ENCODE data around the gene BMP4. TPM values are rescaled to one million over a fixed set of nuclear protein-coding genes. Genes with fewer than 3 reads are reported as not detected.

The BMP4 gene
- total RNA-seq, 1 donor = 7.6 TPM

DNA sequence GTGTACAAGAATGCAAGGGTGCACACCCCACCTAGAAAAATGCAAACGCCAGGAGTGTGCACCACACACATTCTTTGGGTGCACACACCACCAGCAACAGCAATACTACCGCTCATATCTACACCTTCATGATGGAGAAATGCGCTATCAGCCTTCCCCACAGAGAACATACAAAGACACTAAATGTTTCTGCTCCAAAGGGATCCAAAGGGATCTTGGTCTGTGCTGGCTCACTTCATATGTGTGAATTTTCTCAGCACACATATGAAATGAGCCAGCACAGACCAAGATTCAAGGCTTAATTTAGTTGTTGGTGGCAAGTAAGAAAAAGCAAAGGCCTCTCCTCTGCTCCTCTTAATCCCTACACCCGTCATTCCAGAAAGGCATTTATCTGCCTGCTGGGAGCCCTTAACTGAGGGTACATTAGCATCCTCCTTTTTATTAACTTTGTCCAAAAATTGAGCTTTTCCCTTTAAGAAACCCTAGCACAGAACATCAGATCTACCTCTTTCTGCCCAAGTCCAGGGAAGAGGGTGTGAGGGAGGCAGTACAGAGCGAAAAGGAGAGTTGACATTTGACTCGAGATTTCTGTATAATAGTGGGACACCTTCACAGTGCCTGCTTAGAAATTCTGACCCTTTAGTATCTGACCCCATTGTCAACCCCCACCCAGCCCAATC lies 8.3 kb downstream of the BMP4 start:
- Histone ChIP-seq H4K20me1 (ENCODE audit: insufficient read depth, low read length) (peaks cover 2% of the 10 kb centered on the region), H3K4me2 (ENCODE audit: insufficient read depth, low read length) (no peak overlapping the region), H3K36me3 (ENCODE audit: insufficient read depth, low read length) (no peaks in the 10 kb centered on the region), H3K9me3 (ENCODE audit: low read depth, low read length) (no peaks in the 10 kb centered on the region), H3K4me3 (ENCODE audit: insufficient read depth, low read length) (no peak overlapping the region), H3K79me2 (ENCODE audit: insufficient read depth, low read length) (no peaks in the 10 kb centered on the region), H2AFZ (ENCODE audit: low read length) (no peak overlapping the region), H3K4me1 (ENCODE audit: insufficient read depth, low read length) (peaks cover 7% of the 10 kb centered on the region), H3K27ac (ENCODE audit: low read depth, low read length) (no peak overlapping the region), H3K27me3 (ENCODE audit: insufficient read depth, low read length) (peaks cover 79% of the 10 kb centered on the region)
- no peak for DNase-seq (ENCODE audit: insufficient read length, low spot score, missing footprints)
- TF ChIP-seq, protein P1, sequence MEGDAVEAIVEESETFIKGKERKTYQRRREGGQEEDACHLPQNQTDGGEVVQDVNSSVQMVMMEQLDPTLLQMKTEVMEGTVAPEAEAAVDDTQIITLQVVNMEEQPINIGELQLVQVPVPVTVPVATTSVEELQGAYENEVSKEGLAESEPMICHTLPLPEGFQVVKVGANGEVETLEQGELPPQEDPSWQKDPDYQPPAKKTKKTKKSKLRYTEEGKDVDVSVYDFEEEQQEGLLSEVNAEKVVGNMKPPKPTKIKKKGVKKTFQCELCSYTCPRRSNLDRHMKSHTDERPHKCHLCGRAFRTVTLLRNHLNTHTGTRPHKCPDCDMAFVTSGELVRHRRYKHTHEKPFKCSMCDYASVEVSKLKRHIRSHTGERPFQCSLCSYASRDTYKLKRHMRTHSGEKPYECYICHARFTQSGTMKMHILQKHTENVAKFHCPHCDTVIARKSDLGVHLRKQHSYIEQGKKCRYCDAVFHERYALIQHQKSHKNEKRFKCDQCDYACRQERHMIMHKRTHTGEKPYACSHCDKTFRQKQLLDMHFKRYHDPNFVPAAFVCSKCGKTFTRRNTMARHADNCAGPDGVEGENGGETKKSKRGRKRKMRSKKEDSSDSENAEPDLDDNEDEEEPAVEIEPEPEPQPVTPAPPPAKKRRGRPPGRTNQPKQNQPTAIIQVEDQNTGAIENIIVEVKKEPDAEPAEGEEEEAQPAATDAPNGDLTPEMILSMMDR (IDR thresholded peaks at IDR 0.05; ENCODE audit: extremely low read depth, low read depth, low read length) = no peak

DNA sequence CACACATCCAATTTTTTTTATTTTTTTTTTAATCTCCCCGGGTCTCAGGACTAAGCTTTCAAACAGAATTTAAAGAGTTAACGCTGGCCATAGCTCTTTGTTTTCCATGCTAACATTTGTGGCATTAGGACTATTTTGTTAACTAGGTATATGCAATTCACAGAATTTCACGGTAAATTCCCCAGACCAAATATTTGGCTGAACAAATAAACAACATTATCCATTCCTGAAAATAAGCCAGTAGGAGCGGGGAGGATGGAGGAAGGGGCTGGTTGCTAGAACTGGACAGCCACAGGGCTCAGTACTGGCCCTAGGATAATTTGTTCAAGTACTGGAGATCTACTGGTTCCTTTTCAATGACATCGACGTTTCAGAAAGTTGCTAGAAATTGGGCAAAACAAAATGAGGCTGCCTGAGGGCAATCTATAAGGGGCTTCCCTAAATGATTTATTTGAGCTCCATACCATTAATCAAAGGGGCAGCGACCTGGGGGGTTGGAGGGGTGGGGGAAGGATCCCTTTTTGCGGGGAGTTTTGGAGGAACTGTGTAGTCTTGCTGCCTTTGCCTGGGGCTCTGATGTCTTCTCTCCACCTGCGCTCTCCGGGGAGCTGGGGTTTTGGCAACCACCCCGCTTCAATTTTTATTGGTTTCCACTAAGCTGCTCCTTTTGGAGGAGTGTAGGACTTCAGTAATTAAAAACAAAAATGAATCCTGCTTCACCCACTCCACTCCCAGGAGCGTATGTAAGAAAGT lies 9.0 kb downstream of the BMP4 start:
- no peak for DNase-seq (ENCODE audit: insufficient read length, low spot score, missing footprints)
- H3K36me3 ChIP-seq (ENCODE audit: insufficient read depth, low read length) = no peaks in the 10 kb centered on the region
- H3K9me3 ChIP-seq (ENCODE audit: low read depth, low read length) = no peaks in the 10 kb centered on the region
- TF ChIP-seq, protein P1 (IDR thresholded peaks at IDR 0.05; ENCODE audit: extremely low read depth, low read depth, low read length) = no peak
- no peak overlapping the region for H3K4me2 ChIP-seq (ENCODE audit: insufficient read depth, low read length)
- H3K27ac ChIP-seq (ENCODE audit: low read depth, low read length) = no peak overlapping the region
- peaks cover 77% of the 10 kb centered on the region for H3K27me3 ChIP-seq (ENCODE audit: insufficient read depth, low read length)
- no peaks in the 10 kb centered on the region for H3K79me2 ChIP-seq (ENCODE audit: insufficient read depth, low read length)
- H4K20me1 ChIP-seq (ENCODE audit: insufficient read depth, low read length) = peaks cover 2% of the 10 kb centered on the region
- H3K4me1 ChIP-seq (ENCODE audit: insufficient read depth, low read length) = peaks cover 4% of the 10 kb centered on the region
- H2AFZ ChIP-seq (ENCODE audit: low read length) = no peak overlapping the region
- no peak overlapping the region for H3K4me3 ChIP-seq (ENCODE audit: insufficient read depth, low read length)

DNA sequence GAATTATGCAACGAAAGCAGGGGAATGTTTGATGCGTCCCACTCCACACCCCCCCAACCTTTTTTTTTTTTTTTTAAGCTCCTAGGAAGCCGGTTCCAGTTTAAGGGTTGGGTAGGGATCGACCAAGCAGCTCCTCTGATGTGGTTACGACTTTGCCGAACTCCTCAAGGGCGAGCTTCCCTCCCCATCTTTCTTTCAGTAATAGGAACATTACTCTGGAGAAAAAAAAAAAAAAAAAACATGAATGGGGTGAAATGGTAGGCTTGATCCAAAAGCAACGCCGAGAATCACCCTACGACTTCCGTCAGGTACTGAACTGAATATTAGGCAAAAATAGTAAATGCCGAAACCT lies 9.6 kb downstream of the BMP4 start:
- TF ChIP-seq, protein P1 (IDR thresholded peaks at IDR 0.05; ENCODE audit: extremely low read depth, low read depth, low read length) = no peak
- Histone ChIP-seq H3K27ac (ENCODE audit: low read depth, low read length) (no peak overlapping the region), H2AFZ (ENCODE audit: low read length) (no peak overlapping the region), H4K20me1 (ENCODE audit: insufficient read depth, low read length) (peaks cover 2% of the 10 kb centered on the region), H3K36me3 (ENCODE audit: insufficient read depth, low read length) (no peaks in the 10 kb centered on the region), H3K27me3 (ENCODE audit: insufficient read depth, low read length) (peaks cover 73% of the 10 kb centered on the region), H3K4me1 (ENCODE audit: insufficient read depth, low read length) (no peaks in the 10 kb centered on the region), H3K4me3 (ENCODE audit: insufficient read depth, low read length) (no peak overlapping the region), H3K4me2 (ENCODE audit: insufficient read depth, low read length) (no peak overlapping the region), H3K79me2 (ENCODE audit: insufficient read depth, low read length) (no peaks in the 10 kb centered on the region), H3K9me3 (ENCODE audit: low read depth, low read length) (no peaks in the 10 kb centered on the region)
- DNase-seq (ENCODE audit: insufficient read length, low spot score, missing footprints) = no peak

DNA sequence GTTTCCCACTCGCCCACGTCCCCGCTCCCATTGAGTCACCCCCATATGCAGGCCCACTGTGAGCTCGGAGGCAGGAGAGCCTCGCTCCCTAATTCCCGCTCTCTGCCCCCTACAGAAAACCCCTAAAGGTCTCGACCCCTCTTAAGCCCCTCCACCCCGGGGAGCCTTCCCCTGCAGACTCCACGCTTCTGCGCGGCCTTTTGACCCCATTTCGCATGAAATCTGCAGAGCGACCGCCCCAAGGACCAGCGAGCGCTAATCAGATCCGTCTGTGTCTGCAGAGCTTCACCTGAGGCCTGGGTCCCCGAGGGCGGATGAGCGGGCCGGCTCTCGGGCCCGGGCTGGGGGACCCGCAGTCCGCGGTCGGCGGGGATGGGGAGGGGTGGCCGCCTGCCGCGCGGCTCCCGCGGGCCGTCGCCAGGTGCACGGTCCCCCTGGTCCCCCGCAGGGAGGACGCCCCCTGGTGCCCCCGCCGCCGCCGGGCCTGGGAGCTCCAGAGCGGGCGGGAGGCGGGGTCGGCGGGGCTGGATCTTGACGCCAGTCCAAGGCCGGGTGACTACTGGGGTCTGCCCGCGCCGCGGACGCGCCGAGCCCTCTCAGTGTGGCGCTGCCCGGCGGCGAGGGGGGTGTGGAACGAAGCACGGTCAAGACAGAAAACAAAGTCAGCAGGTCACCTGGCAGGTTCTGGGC lies 10.1 kb downstream of the BMP4 start:
- Histone ChIP-seq H3K27me3 (ENCODE audit: insufficient read depth, low read length) (peaks cover 68% of the 10 kb centered on the region), H2AFZ (ENCODE audit: low read length) (no peak overlapping the region), H3K36me3 (ENCODE audit: insufficient read depth, low read length) (no peaks in the 10 kb centered on the region), H3K27ac (ENCODE audit: low read depth, low read length) (no peak overlapping the region), H3K79me2 (ENCODE audit: insufficient read depth, low read length) (no peaks in the 10 kb centered on the region), H3K4me1 (ENCODE audit: insufficient read depth, low read length) (no peaks in the 10 kb centered on the region), H3K4me2 (ENCODE audit: insufficient read depth, low read length) (no peak overlapping the region), H4K20me1 (ENCODE audit: insufficient read depth, low read length) (peaks cover 2% of the 10 kb centered on the region), H3K4me3 (ENCODE audit: insufficient read depth, low read length) (no peak overlapping the region), H3K9me3 (ENCODE audit: low read depth, low read length) (no peaks in the 10 kb centered on the region)
- TF ChIP-seq, protein P1 (IDR thresholded peaks at IDR 0.05; ENCODE audit: extremely low read depth, low read depth, low read length) = no peak
- DNase-seq (ENCODE audit: insufficient read length, low spot score, missing footprints) = no peak
